H9 (cell line): ENCODE data around the gene GALNT9. TPM values are rescaled to one million over a fixed set of nuclear protein-coding genes. Genes with fewer than 3 reads are reported as not detected.

ENCODE experiments used
- DNase-seq: peaks from one replicate; pipeline ENCODE4 v3.0.0-alpha.2; 2017
- H2AFZ ChIP-seq: one replicate; pipeline ENCODE4 v1.6.1; 2013; ENCODE audit warnings: mild to moderate bottlenecking, low read length, control low read depth, moderate library complexity
- H2AK5ac ChIP-seq: 2 replicates; pipeline ENCODE4 v1.6.1; 2013; ENCODE audit warnings: low read length, control low read depth, mixed read lengths; ENCODE audit not compliant: insufficient read length
- H2BK120ac ChIP-seq: one replicate; pipeline ENCODE4 v1.6.1; 2013; ENCODE audit warnings: low read depth, mild to moderate bottlenecking, low read length, control low read depth, inconsistent platforms; ENCODE audit not compliant: poor library complexity, severe bottlenecking
- H2BK12ac ChIP-seq: 2 replicates; pipeline ENCODE4 v1.6.1; 2013; ENCODE audit warnings: low read length, control low read depth, mixed read lengths, low read depth; ENCODE audit not compliant: insufficient read length
- H2BK15ac ChIP-seq: 2 replicates; pipeline ENCODE4 v1.6.1; 2013; ENCODE audit warnings: low read depth, low read length, control low read depth
- H2BK20ac ChIP-seq: one replicate; pipeline ENCODE4 v1.6.1; 2013; ENCODE audit warnings: low read depth, mild to moderate bottlenecking, low read length, control low read depth, inconsistent platforms; ENCODE audit not compliant: poor library complexity, severe bottlenecking
- H2BK5ac ChIP-seq: 2 replicates; pipeline ENCODE4 v1.6.1; 2013; ENCODE audit warnings: low read length, control low read depth, mixed read lengths; ENCODE audit not compliant: insufficient read length
- H3K14ac ChIP-seq: 2 replicates; pipeline ENCODE4 v1.6.1; 2013; ENCODE audit warnings: low read length, control low read depth; ENCODE audit not compliant: insufficient read depth
- H3K18ac ChIP-seq: 2 replicates; pipeline ENCODE4 v1.6.1; 2013; ENCODE audit warnings: low read depth, mild to moderate bottlenecking, mixed read lengths, low read length, control low read depth; ENCODE audit not compliant: insufficient read length
- H3K23ac ChIP-seq: 2 replicates; pipeline ENCODE4 v1.6.1; 2013; ENCODE audit warnings: low read length, control low read depth, mixed read lengths, low read depth; ENCODE audit not compliant: insufficient read length
- H3K23me2 ChIP-seq: 2 replicates; pipeline ENCODE4 v1.6.1; 2013; ENCODE audit warnings: low read depth, mild to moderate bottlenecking, mixed read lengths, low read length, control low read depth; ENCODE audit not compliant: insufficient read length, poor library complexity, severe bottlenecking
- H3K27ac ChIP-seq: 2 replicates; pipeline ENCODE4 v1.5.1; 2013; ENCODE audit warnings: low read length, control low read depth, mixed read lengths, low read depth; ENCODE audit not compliant: insufficient read length
- H3K27me3 ChIP-seq: 2 replicates; pipeline ENCODE4 v1.6.1; 2013; ENCODE audit warnings: low read length, control low read depth, inconsistent platforms; ENCODE audit not compliant: insufficient read depth
- H3K4ac ChIP-seq: 2 replicates; pipeline ENCODE4 v1.6.1; 2013; ENCODE audit warnings: low read depth, mild to moderate bottlenecking, control low read depth, inconsistent platforms, low read length, moderate library complexity
- H3K4me1 ChIP-seq: 2 replicates; pipeline ENCODE4 v1.6.1; 2013; ENCODE audit warnings: low read length, control low read depth, inconsistent platforms; ENCODE audit not compliant: insufficient read depth
- H3K4me2 ChIP-seq: 2 replicates; pipeline ENCODE4 v1.6.1; 2013; ENCODE audit warnings: low read length, control low read depth, mixed read lengths; ENCODE audit not compliant: insufficient read length, insufficient read depth
- H3K56ac ChIP-seq: 2 replicates; pipeline ENCODE4 v1.6.1; 2013; ENCODE audit warnings: low read depth, mild to moderate bottlenecking, mixed read lengths, low read length, control low read depth; ENCODE audit not compliant: insufficient read length
- H3K79me1 ChIP-seq: 2 replicates; pipeline ENCODE4 v1.6.1; 2013; ENCODE audit warnings: low read depth, mild to moderate bottlenecking, moderate library complexity, low read length, control low read depth, inconsistent platforms; ENCODE audit not compliant: insufficient read depth, poor library complexity, severe bottlenecking
- H3K79me2 ChIP-seq: 2 replicates; pipeline ENCODE4 v1.6.1; 2013; ENCODE audit warnings: low read length, control low read depth, inconsistent platforms; ENCODE audit not compliant: insufficient read depth
- H3K9ac ChIP-seq: 2 replicates; pipeline ENCODE4 v1.6.1; 2013; ENCODE audit warnings: low read length, control low read depth, mixed read lengths; ENCODE audit not compliant: insufficient read length; ENCODE audit errors: extremely low read depth
- H3K9me3 ChIP-seq: one replicate; pipeline ENCODE4 v1.6.1; 2013; ENCODE audit warnings: low read depth, low read length, inconsistent platforms; ENCODE audit not compliant: control insufficient read depth
- H3T11ph ChIP-seq: one replicate; pipeline ENCODE4 v1.6.1; 2013; ENCODE audit warnings: mild to moderate bottlenecking, low read length, control low read depth, inconsistent platforms
- H4K20me1 ChIP-seq: one replicate; pipeline ENCODE4 v1.6.1; 2013; ENCODE audit not compliant: control insufficient read depth, insufficient read length, insufficient read depth
- H4K5ac ChIP-seq: 2 replicates; pipeline ENCODE4 v1.6.1; 2013; ENCODE audit warnings: low read depth, mild to moderate bottlenecking, mixed read lengths, low read length, control low read depth; ENCODE audit not compliant: insufficient read length
- H4K8ac ChIP-seq: replicated peaks from 2 replicates; pipeline ENCODE4 v1.6.1; 2013; ENCODE audit warnings: low read length, control low read depth, mixed read lengths, low read depth; ENCODE audit not compliant: insufficient read length
- H4K91ac ChIP-seq: 2 replicates; pipeline ENCODE4 v1.6.1; 2013; ENCODE audit warnings: low read depth, mild to moderate bottlenecking, moderate library complexity, mixed read lengths, low read length, control low read depth; ENCODE audit not compliant: insufficient read length
- H3K27ac Mint-ChIP-seq, 3 experiments: 2 replicates in 2 of 3; 3 replicates in 1 of 3; pipeline ENCODE4 v1.8.0; 2020 to 2021; ENCODE audit warnings: mixed read lengths in 3 of 3, mild to moderate bottlenecking in 1 of 3, moderate library complexity in 1 of 3
- H3K27me3 Mint-ChIP-seq: 2 replicates; pipeline ENCODE4 v1.8.0; 2021; ENCODE audit warnings: low read depth, mild to moderate bottlenecking, moderate library complexity, mixed read lengths
- H3K36me3 Mint-ChIP-seq, 3 experiments: 2 replicates in 2 of 3; 3 replicates in 1 of 3; pipeline ENCODE4 v1.8.0; 2020 to 2021; ENCODE audit warnings: low read depth in 3 of 3, mixed read lengths in 3 of 3; ENCODE audit not compliant: insufficient read depth in 1 of 3
- H3K4me1 Mint-ChIP-seq, 2 experiments: 2 replicates each; pipeline ENCODE4 v1.8.0; 2020; ENCODE audit warnings: mixed read lengths in 2 of 2
- H3K4me3 Mint-ChIP-seq, 2 experiments: 2 replicates in 1 of 2; 3 replicates in 1 of 2; pipeline ENCODE4 v1.8.0; 2020 to 2021; ENCODE audit warnings: mild to moderate bottlenecking in 2 of 2, mixed read lengths in 2 of 2, moderate library complexity in 1 of 2
- H3K9me3 Mint-ChIP-seq, 2 experiments: 2 replicates in 1 of 2; 3 replicates in 1 of 2; pipeline ENCODE4 v1.8.0; 2020; ENCODE audit warnings: mild to moderate bottlenecking in 2 of 2, mixed read lengths in 2 of 2, moderate library complexity in 1 of 2
- WGBS: extraction: QIAGEN DNeasy Blood & Tissue Kit; methylation state at CpG from one replicate; pipeline ENCODE4 v1.1.7; 2013; ENCODE audit warnings: missing lambda C conversion rate, low lambda C conversion rate, mixed read lengths; ENCODE audit not compliant: insufficient read length; ENCODE audit errors: extremely low coverage; 5-methylcytosine and 5-hydroxymethylcytosine counted together
- total RNA-seq: library from RNA; stranded (reverse); gene quantifications from 2 replicates; pipeline ENCODE4 v1.2.1, GENCODE V29; 2021
- TF ChIP-seq, protein P1 (sequence below): fragments of 200-600 bp; sonication (generic); conservative IDR thresholded peaks from 3 replicates; pipeline ENCODE4 v1.8.0; 2021; ENCODE audit warnings: antibody characterized with exemption, mild to moderate bottlenecking

The GALNT9 gene
- total RNA-seq, 1 experiment from 2014 or later: 0.35 TPM

DNA sequence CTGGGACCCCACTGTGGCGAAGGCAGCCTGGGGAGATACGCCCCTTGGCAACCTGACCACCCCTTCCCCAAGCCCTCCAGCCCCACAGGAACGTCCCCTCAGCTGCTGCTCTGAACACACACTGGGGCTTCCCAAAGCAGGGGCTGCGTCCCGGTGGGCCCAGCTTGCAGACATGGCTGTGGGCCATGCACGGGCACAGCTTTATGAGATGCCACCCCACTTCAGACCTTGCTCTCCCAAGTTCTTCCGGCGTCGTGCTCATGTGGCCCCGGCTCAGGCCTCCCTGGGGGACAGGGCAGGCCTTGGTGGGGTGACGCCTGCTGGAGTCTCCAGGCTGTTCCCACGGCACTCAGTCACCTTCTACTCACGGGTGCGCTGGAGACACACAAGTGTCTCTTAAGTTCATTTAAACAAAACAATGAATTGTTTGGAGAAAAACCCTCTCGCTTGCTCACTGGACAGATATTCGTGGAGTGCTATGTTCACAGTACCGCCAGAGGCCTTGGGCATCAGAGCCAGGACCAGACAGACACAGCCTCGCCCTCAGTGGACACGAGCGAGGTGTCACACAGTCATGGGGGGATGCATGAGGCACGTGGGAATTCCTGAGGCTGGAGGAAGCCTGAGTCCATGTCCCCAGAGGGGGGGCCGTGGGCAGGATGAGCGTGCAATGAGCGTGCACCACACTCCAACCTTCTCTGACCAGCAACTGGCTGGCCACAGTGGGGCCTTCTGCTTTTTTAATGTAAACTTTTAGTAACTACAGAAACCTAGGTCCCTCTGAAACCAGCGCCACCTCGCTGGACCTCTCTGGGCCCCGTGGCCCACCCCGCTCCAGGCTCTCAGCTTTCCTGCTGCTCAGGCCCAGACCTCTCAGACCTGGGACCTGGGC, 4.3 kb downstream of the GALNT9 start:
- no peaks in the 10 kb centered on the region for H4K20me1 ChIP-seq
- H3K27me3 Mint-ChIP-seq: peaks cover 74% of the 10 kb centered on the region
- H2BK15ac ChIP-seq: no peak overlapping the region
- H4K8ac ChIP-seq: no peak overlapping the region
- H3K23me2 ChIP-seq: no peaks in the 10 kb centered on the region
- no peak overlapping the region for H3K18ac ChIP-seq
- no peaks in the 10 kb centered on the region for H3K36me3 Mint-ChIP-seq
- no peak overlapping the region for H2BK120ac ChIP-seq
- no peaks in the 10 kb centered on the region for H3K9me3 Mint-ChIP-seq
- H3K4me2 ChIP-seq: no peak overlapping the region
- H3K4ac ChIP-seq: no peak overlapping the region
- H3K79me1 ChIP-seq: no peaks in the 10 kb centered on the region
- H4K91ac ChIP-seq: no peak overlapping the region
- DNase-seq: no peak
- no peak overlapping the region for H2AK5ac ChIP-seq
- TF ChIP-seq, protein P1, sequence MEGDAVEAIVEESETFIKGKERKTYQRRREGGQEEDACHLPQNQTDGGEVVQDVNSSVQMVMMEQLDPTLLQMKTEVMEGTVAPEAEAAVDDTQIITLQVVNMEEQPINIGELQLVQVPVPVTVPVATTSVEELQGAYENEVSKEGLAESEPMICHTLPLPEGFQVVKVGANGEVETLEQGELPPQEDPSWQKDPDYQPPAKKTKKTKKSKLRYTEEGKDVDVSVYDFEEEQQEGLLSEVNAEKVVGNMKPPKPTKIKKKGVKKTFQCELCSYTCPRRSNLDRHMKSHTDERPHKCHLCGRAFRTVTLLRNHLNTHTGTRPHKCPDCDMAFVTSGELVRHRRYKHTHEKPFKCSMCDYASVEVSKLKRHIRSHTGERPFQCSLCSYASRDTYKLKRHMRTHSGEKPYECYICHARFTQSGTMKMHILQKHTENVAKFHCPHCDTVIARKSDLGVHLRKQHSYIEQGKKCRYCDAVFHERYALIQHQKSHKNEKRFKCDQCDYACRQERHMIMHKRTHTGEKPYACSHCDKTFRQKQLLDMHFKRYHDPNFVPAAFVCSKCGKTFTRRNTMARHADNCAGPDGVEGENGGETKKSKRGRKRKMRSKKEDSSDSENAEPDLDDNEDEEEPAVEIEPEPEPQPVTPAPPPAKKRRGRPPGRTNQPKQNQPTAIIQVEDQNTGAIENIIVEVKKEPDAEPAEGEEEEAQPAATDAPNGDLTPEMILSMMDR: no peak
- no peak overlapping the region for H3K9ac ChIP-seq
- H3K9me3 ChIP-seq: no peaks in the 10 kb centered on the region
- H3K27ac Mint-ChIP-seq: no peak overlapping the region
- H3K27me3 ChIP-seq: peaks cover 21% of the 10 kb centered on the region
- no peak overlapping the region for H2BK12ac ChIP-seq
- no peaks in the 10 kb centered on the region for H3K79me2 ChIP-seq
- H3K56ac ChIP-seq: no peak overlapping the region
- H3K23ac ChIP-seq: no peak overlapping the region
- WGBS: no CpG with 5 or more reads among the region's 28 CpGs
- no peak overlapping the region for H3K27ac ChIP-seq
- peaks cover 3 to 24% of the 10 kb centered on the region in 2 experiments for H3K4me1 Mint-ChIP-seq
- no peak overlapping the region for H2BK5ac ChIP-seq
- no peak overlapping the region for H3T11ph ChIP-seq
- H3K4me3 Mint-ChIP-seq: no peak overlapping the region
- H2AFZ ChIP-seq: no peak overlapping the region
- no peak overlapping the region for H3K14ac ChIP-seq
- H2BK20ac ChIP-seq: no peak overlapping the region
- no peak overlapping the region for H4K5ac ChIP-seq
- H3K4me1 ChIP-seq: no peaks in the 10 kb centered on the region
